ENCODE data around the gene FBXW4.

- no peak for TF ChIP-seq CTCF (IDR thresholded peaks at IDR 0.05)
- TF ChIP-seq POLR2A (IDR thresholded peaks at IDR 0.05): no peak
Observed at GRCh38 chr10:101625821-101626412, 69.1 kb downstream of the FBXW4 start.
